HG03280 (cell line): ENCODE data around the gene SPCS2.
A peak's percentile ranks its signal among the peaks of the same experiment; 100 is the strongest.

ENCODE experiments used
- ATAC-seq: cut with Tn5 transposase; IDR thresholded peaks from one replicate; pipeline ENCODE4 v1.9.1; 2021; ENCODE audit warnings: mild to moderate bottlenecking, moderate library complexity; ENCODE audit not compliant: unreplicated experiment

The SPCS2 gene

GRCh38 chr11:74948898-74949752 is at the start of gene SPCS2, which contains the start of gene XRRA1:
TSS of gene SPCS2 (plus strand) at chr11:74949266. CDS start at chr11:74949286, 20 bp downstream.
TSS of gene XRRA1 (minus strand) at chr11:74949091. CDS start at chr11:74940878, 8,213 bp downstream.
- peak; percentile 91 for ATAC-seq

- ATAC-seq = no peak
Measured at GRCh38 chr11:74902342-74902741, 46.7 kb upstream of the SPCS2 start.

GRCh38 chr11:74905326-74905725 is 43.7 kb upstream of the SPCS2 start:
- ATAC-seq = no peak

GRCh38 chr11:74909385-74909784 is 39.7 kb upstream of the SPCS2 start:
- ATAC-seq = no peak

- no peak for ATAC-seq
Measured at GRCh38 chr11:74909812-74910211, 39.3 kb upstream of the SPCS2 start.

- no peak for ATAC-seq
Measured at GRCh38 chr11:74923125-74923524, 25.9 kb upstream of the SPCS2 start.

- no peak for ATAC-seq
Measured at GRCh38 chr11:74925281-74925680, 23.8 kb upstream of the SPCS2 start.

GRCh38 chr11:74926304-74927030 is 22.6 kb upstream of the SPCS2 start:
- ATAC-seq = no peak

- no peak for ATAC-seq
Measured at GRCh38 chr11:74927496-74927895, 21.6 kb upstream of the SPCS2 start.

- peak; percentile 71 for ATAC-seq
Measured at GRCh38 chr11:74929431-74930363, 19.4 kb upstream of the SPCS2 start.

- no peak for ATAC-seq
Measured at GRCh38 chr11:74932169-74932568, 16.9 kb upstream of the SPCS2 start.

- ATAC-seq = no peak
Measured at GRCh38 chr11:74932797-74933196, 16.3 kb upstream of the SPCS2 start.

- no peak for ATAC-seq
Measured at GRCh38 chr11:74933765-74934164, 15.3 kb upstream of the SPCS2 start.

- ATAC-seq = no peak
Measured at GRCh38 chr11:74935285-74935684, 13.8 kb upstream of the SPCS2 start.

GRCh38 chr11:74936087-74936486 is 13.0 kb upstream of the SPCS2 start:
- ATAC-seq = no peak

GRCh38 chr11:74936976-74937375 is 12.1 kb upstream of the SPCS2 start:
- ATAC-seq = no peak

GRCh38 chr11:74937696-74938475 is 11.2 kb upstream of the SPCS2 start:
- ATAC-seq = no peak

- no peak for ATAC-seq
Measured at GRCh38 chr11:74941492-74941891, 7.6 kb upstream of the SPCS2 start.

GRCh38 chr11:74942073-74942759 is 6.8 kb upstream of the SPCS2 start:
- no peak for ATAC-seq

GRCh38 chr11:74948546-74948897 is 544 bp upstream of the SPCS2 start:
- peak; percentile 16 for ATAC-seq
